Hepatocyte (in vitro differentiated cells): ENCODE results near the gene CKAP2. TPM values are rescaled to one million over a fixed set of nuclear protein-coding genes. Genes with fewer than 3 reads are reported as not detected.
"Not testable (repeated sequence)": the region's sequence is repeated elsewhere in the genome, so short reads cannot be mapped to it uniquely, and the experiment has no call there.

Experiments
- DNase-seq: peaks from one replicate; pipeline ENCODE4 v3.0.0-alpha.2; 2016; ENCODE audit warnings: low spot score
- H2AFZ ChIP-seq: fragments of 200-600 bp; sonication (generic); 2 replicates; pipeline ENCODE4 v1.6.0; 2016; ENCODE audit warnings: antibody characterized with exemption, mild to moderate bottlenecking
- H3K27ac ChIP-seq: fragments of 200-600 bp; sonication (generic); 2 replicates; pipeline ENCODE4 v1.5.1; 2016; ENCODE audit warnings: mild to moderate bottlenecking
- H3K27me3 ChIP-seq: fragments of 200-600 bp; sonication (generic); 2 replicates; pipeline ENCODE4 v1.6.1; 2016
- H3K36me3 ChIP-seq: fragments of 200-600 bp; sonication (generic); replicated peaks from 2 replicates; pipeline ENCODE4 v1.5.1; 2016; ENCODE audit warnings: low read depth; ENCODE audit not compliant: insufficient read depth
- H3K4me1 ChIP-seq: fragments of 200-600 bp; sonication (generic); 2 replicates; pipeline ENCODE4 v1.5.1; 2016; ENCODE audit warnings: mild to moderate bottlenecking, moderate library complexity; ENCODE audit not compliant: insufficient read depth
- H3K4me2 ChIP-seq: fragments of 200-600 bp; sonication (generic); 2 replicates; pipeline ENCODE4 v1.6.0; 2016
- H3K4me3 ChIP-seq: fragments of 200-600 bp; sonication (generic); 2 replicates; pipeline ENCODE4 v1.5.1; 2016; ENCODE audit warnings: mild to moderate bottlenecking
- H3K79me2 ChIP-seq: fragments of 200-600 bp; sonication (generic); 2 replicates; pipeline ENCODE4 v1.6.0; 2017; ENCODE audit warnings: mild to moderate bottlenecking
- H3K9me2 ChIP-seq: fragments of 200-600 bp; sonication (generic); replicated peaks from 2 replicates; pipeline ENCODE4 v1.6.0; 2017; ENCODE audit warnings: mild to moderate bottlenecking; ENCODE audit not compliant: insufficient read depth
- H3K9me3 ChIP-seq: fragments of 200-600 bp; sonication (generic); 2 replicates; pipeline ENCODE4 v1.5.1; 2016; ENCODE audit warnings: low read depth, mild to moderate bottlenecking
- H4K20me1 ChIP-seq: fragments of 200-600 bp; sonication (generic); 2 replicates; pipeline ENCODE4 v1.6.0; 2016; ENCODE audit warnings: mild to moderate bottlenecking; ENCODE audit not compliant: insufficient read depth, poor library complexity, severe bottlenecking
- WGBS: methylation state at CpG from one replicate; pipeline ENCODE4 v1.1.6; 2016; ENCODE audit warnings: low lambda C conversion rate; ENCODE audit errors: missing lambda C conversion rate; 5-methylcytosine and 5-hydroxymethylcytosine counted together
- polyA plus RNA-seq: library from polyadenylated mRNA; unstranded; fragments of >200 nt; fragmentation: Nextera tagmentation; extraction: Ambion mirVana; gene quantifications from 2 replicates; pipeline ENCODE4 v1.2.1, GENCODE V29; 2016
- total RNA-seq: library from RNA; depleted of rRNA; stranded (reverse); fragments of >200 nt; gene quantifications from 2 replicates; pipeline ENCODE4 v1.2.3, GENCODE V29; 2014

CKAP2 gene
- total and polyA plus RNA-seq, 2 experiments from 2014 or later, result 15.3 to 20.7 TPM

DNA sequence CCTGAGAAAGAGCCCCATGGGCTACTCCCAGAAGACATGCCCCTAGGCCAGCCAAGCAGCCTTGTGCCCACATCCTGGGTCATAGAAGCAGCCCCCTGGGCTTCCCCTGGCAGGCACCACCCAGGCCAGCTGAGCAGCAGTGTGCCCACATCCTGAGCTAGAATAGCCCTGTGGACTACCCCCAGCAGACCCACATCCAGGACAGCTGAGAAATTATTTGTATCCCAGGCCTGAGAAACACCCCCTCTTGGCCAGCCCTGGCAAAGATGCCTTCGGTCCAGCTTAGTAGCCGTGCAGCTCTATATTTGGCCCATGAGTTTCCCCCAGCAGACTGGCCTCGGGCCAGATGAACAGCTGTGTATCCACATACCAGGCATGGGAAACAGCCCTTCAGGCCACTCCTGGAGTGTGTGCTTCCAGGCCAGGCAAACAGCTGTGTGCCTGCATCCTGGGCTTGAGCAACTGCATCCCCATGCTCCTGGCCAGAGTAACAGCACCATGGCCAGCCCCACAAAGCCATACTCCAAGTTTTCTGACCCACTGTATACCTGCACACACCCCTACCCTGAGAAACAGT, 55.0 kb downstream of the CKAP2 start:
- DNase-seq, H3K9me3 ChIP-seq, H3K27me3 ChIP-seq, H3K4me2 ChIP-seq, H3K79me2 ChIP-seq, H3K27ac ChIP-seq, H3K4me3 ChIP-seq, H3K36me3 ChIP-seq, H3K4me1 ChIP-seq, H3K9me2 ChIP-seq, H2AFZ ChIP-seq, H4K20me1 ChIP-seq: not testable (repeated sequence)
- WGBS, result 96% methylated on average over 2 of the region's 3 CpGs

DNA sequence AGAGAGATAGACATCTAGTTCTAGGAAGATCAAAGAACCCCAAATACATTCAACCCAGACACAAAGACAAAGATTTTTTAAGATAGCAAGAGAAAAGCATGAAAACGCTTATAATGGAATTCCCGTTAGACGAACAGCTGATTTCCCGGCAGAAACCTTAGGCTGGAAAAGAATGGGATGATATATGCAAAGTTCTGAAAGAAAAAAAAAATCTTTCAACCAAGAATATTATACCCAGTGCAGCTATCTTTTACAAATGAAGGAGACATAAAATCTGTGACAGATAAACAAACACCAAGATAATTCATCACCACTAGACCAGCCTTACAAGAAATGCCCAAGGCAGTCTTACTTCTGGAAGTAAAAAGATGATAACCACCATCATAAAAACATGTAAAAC, 56.3 kb downstream of the CKAP2 start:
- not testable (repeated sequence) for H3K79me2 ChIP-seq, H3K4me2 ChIP-seq, H3K4me1 ChIP-seq, H3K27me3 ChIP-seq, H3K36me3 ChIP-seq, H3K4me3 ChIP-seq, H3K9me2 ChIP-seq, H4K20me1 ChIP-seq, H3K27ac ChIP-seq, DNase-seq, H3K9me3 ChIP-seq, H2AFZ ChIP-seq
- WGBS, result 95% methylated on average over 4 of the region's 4 CpGs

DNA sequence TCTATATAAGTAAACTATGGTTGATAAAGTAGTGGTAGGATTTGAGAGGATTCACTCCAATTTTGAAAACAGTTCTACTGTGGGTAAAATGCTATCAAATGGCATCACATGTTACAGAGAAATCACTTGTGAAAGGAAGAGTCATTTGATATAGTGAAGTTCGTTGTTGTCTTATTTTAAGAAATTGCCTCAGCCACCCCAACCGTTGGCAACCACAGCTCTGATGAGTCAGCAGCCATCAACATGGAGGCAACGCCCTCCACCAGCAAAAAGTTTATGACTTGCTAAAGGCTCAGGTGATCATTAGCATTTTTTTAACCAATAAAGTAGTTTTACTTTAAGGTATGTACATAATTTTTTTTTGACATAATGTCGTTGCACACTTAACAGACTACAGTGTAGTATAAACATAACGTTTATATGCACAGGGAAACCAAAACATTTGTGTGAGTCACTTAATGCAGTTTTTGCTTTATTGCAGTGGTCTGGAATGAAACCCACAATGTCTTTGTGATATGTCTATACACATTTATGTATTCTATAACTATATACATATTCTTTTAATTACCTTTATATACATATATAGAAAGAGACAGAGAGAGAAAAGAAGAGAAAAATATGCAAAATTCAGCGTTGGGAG, 58.8 kb downstream of the CKAP2 start:
- H3K79me2 ChIP-seq, H3K27me3 ChIP-seq, H2AFZ ChIP-seq, H3K4me3 ChIP-seq, H3K36me3 ChIP-seq, H3K27ac ChIP-seq, H3K9me3 ChIP-seq, DNase-seq, H3K4me2 ChIP-seq, H3K4me1 ChIP-seq, H3K9me2 ChIP-seq, H4K20me1 ChIP-seq: not testable (repeated sequence)
- WGBS, result 51% methylated on average over 5 of the region's 6 CpGs

DNA sequence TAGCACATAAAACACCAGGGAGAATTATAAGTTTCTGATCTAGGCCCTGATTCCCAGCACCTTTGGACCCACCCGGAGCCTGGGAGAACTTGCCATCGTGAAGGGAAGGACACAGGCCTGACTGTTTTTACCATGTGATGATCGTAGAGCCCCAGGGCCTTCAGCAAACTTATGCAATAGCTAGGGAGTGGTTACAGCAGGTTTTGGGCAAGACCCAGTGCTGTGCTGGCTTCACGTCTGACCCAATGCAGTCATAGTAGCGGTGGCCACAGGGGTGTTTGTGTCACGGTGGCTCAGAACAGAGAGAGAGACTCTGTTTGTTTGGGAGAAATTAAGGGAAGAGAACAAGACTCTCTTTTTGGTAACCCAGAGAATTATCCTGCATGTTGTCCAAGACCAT, 68.0 kb downstream of the CKAP2 start:
- not testable (repeated sequence) for H3K4me3 ChIP-seq, H3K36me3 ChIP-seq, DNase-seq, H3K4me1 ChIP-seq, H3K4me2 ChIP-seq, H3K9me2 ChIP-seq, H3K27ac ChIP-seq, H2AFZ ChIP-seq, H4K20me1 ChIP-seq, H3K79me2 ChIP-seq, H3K27me3 ChIP-seq, H3K9me3 ChIP-seq
- WGBS, result 83% methylated on average over 2 of the region's 6 CpGs

Other genes starting within 250 kb of the CKAP2 start
- gene THSD1, start 49.3 kb upstream of the CKAP2 start, total RNA-seq, result 1.00 and 1.4 TPM in 2 replicates
- gene THSD1, start 49.3 kb upstream of the CKAP2 start, polyA plus RNA-seq, result 0.34 and 1.4 TPM in 2 replicates
- 42.0 and 49.0 TPM in 2 replicates for gene VPS36, start 4.8 kb upstream of the CKAP2 start, total RNA-seq
- gene VPS36, start 4.8 kb upstream of the CKAP2 start, polyA plus RNA-seq, result 23.5 and 32.3 TPM in 2 replicates
- gene HNRNPA1L2, start 187.0 kb downstream of the CKAP2 start, total RNA-seq, result 2.2 and 2.7 TPM in 2 replicates
- gene HNRNPA1L2, start 187.0 kb downstream of the CKAP2 start, polyA plus RNA-seq, result 6.2 and 7.0 TPM in 2 replicates
- gene SUGT1, start 197.4 kb downstream of the CKAP2 start, total RNA-seq, result 38.9 and 52.3 TPM in 2 replicates
- 46.3 and 51.1 TPM in 2 replicates for gene SUGT1, start 197.4 kb downstream of the CKAP2 start, polyA plus RNA-seq